ENCODE results near the gene FAM111B.

DNA sequence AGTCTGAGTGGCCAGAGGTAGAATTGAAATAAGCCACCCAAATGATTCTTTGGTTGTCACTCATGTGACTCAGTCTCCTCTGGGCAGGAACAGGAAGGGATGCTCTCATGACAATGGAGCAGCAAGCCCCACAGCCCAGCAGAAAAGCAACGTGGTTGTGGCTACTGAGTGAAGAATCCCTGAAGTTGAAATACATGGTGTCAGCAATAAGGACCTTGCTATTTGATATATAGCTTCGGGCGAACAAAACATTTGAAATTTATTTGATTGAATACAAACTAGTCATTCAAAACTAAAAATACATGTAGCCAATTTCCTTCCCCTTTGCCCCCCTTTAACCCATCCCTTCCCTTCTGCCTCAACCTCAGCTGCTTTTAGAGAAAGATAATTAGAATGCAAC lies 50.4 kb downstream of the FAM111B start:
- TF ChIP-seq, protein P1, sequence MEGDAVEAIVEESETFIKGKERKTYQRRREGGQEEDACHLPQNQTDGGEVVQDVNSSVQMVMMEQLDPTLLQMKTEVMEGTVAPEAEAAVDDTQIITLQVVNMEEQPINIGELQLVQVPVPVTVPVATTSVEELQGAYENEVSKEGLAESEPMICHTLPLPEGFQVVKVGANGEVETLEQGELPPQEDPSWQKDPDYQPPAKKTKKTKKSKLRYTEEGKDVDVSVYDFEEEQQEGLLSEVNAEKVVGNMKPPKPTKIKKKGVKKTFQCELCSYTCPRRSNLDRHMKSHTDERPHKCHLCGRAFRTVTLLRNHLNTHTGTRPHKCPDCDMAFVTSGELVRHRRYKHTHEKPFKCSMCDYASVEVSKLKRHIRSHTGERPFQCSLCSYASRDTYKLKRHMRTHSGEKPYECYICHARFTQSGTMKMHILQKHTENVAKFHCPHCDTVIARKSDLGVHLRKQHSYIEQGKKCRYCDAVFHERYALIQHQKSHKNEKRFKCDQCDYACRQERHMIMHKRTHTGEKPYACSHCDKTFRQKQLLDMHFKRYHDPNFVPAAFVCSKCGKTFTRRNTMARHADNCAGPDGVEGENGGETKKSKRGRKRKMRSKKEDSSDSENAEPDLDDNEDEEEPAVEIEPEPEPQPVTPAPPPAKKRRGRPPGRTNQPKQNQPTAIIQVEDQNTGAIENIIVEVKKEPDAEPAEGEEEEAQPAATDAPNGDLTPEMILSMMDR (IDR thresholded peaks at IDR 0.05), result no peak
- TF ChIP-seq POLR2AphosphoS5 (IDR thresholded peaks at IDR 0.05; ENCODE audit: low read depth, low read length), result no peak
- no peak for TF ChIP-seq SIN3A (IDR thresholded peaks at IDR 0.05; ENCODE audit: borderline replicate concordance, insufficient read depth, low read depth, low read length)

Data from Panc1 (cell line).